Skin epidermis (tissue), 12 donors: ENCODE measurements around the gene TPBGL.

ENCODE experiments used
- H3K27ac ChIP-seq, 21 experiments: fragments of 200-600 bp; sonication (generic) in 11 of 21; one replicate each; pipeline ENCODE4 v1.5.0; 2020; ENCODE audit warnings: mild to moderate bottlenecking in 3 of 21, inconsistent platforms in 2 of 21, moderate library complexity in 2 of 21
- H3K4me3 ChIP-seq, 7 experiments: fragments of 200-600 bp; sonication (generic) in 2 of 7; one replicate each; pipeline ENCODE4 v1.5.0; 2020; ENCODE audit warnings: inconsistent platforms in 2 of 7, mild to moderate bottlenecking in 2 of 7, moderate library complexity in 1 of 7

The TPBGL gene

GRCh38 chr11:75280770-75281468 lies 40.3 kb downstream of the TPBGL start:
- Histone ChIP-seq H3K27ac (peak overlapping the region in 9 of 21 experiments; percentile 2 to 56 (median 41)), H3K4me3 (no peak overlapping the region)

DNA sequence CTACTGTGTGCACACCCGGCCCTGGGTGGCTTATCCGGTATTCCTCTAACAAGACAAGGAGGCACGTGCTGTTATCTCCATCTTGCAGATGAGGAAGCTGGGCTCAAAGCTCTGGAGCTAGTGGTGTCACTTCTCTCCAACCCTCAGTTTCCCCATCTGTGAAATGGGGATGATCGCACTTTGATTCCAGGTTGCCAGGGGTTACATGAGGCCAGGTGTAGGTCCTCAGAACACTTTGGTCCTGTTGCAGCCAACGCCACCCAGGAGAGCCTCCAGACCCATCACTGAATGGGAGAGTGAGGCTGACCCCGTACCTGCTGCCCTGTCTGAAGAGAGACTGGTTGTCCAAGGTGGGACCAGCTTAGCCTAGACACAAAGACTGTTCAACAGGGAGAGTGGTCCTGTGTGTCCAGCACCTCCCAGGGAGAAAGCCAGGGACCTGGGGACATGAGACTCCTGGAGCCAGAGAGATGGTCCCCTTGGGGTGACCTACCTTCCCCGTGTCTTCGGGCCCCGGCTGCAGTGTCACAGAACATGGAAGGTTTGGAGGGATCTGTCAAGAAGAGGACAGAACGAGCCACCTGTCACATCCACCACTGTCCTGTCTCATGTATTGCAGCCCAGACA lies 41.0 kb downstream of the TPBGL start:
- H3K27ac ChIP-seq = peak overlapping the region in 2 of 21 experiments; percentile 14 to 50
- H3K4me3 ChIP-seq = no peak overlapping the region

GRCh38 chr11:75283391-75283931 lies 42.9 kb downstream of the TPBGL start:
- no peak overlapping the region for H3K4me3 ChIP-seq
- H3K27ac ChIP-seq = no peak overlapping the region

DNA sequence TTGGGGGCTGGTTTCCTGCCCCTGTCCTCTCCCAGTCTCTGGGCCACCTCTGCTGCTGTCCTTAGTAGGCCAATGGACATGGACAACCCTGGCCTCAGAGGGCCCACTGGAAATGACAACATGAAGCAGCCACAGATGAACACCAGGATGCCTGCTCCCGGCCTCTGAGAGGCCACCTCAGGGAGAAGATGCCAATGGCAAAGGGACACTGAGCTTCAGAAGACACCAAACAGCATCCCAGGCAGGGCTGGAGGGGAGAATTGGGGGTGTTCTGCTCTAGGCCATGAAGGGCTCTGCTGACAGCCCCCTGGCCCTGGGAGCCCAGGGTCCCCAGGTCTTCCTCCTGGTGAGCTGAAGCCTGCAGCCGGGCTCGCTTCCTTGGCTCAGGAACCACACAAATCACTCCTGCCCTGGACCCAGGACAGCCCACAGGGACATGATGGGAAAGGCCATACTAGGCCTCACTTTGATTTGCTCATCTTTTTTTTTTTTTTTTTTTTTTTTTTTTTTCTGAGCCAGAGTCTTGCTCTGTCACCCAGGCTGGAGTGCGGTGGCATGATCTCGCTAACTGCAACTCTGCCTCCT lies 45.3 kb downstream of the TPBGL start:
- Histone ChIP-seq H3K4me3 (no peak overlapping the region), H3K27ac (no peak overlapping the region)

DNA sequence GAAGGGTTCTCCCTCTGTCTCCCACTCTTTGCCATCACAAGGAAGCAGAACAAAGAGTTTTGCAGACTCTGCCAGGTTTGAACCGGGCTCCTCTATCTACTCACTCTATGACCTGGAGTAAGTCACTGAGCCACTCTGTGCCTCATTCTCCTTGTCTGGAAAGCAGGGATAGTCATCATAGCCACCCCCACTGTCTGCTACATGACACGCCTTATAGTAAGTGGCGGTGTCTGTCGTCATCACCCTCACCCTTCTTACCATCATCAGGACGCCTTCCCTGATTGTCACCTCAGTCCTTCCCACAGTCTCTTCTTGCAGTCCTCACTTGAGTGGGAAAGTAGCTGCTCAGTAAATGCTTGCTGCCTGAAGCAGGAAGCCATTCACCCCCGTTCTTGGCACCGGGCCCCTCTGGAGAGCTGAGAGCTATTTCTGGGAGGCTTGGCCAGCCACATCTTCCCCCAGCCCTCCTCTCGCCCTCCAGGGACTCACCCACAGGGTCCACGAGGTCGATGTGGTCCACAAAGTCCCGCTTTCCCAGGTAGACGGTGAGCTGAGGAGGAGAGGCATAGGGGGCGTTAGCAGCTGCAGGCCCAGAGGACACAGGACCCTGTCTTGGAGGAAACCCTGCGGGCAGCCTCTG lies 46.4 kb downstream of the TPBGL start:
- Histone ChIP-seq H3K4me3 (no peak overlapping the region), H3K27ac (no peak overlapping the region)

DNA sequence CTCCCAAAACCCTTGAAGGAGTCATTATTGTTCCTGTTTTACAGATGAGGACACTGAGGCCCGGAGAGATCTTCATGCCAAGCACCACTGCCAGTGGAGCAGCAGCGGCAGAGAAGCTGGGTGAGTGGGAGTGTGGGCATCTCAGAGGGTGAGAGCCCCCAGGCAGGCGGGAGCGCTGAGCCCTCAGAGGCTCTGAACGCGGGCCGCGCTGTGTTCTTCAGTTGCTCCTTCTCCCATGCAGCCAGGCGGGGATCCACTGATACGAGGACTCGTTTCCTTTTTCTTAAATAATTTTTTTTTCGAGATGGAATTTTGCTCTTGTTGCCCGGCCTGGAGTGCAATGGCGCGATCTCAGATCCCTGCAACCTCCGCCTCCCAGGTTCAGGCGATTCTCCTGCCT lies 47.0 kb downstream of the TPBGL start:
- no peak overlapping the region for H3K27ac ChIP-seq
- H3K4me3 ChIP-seq = no peak overlapping the region

DNA sequence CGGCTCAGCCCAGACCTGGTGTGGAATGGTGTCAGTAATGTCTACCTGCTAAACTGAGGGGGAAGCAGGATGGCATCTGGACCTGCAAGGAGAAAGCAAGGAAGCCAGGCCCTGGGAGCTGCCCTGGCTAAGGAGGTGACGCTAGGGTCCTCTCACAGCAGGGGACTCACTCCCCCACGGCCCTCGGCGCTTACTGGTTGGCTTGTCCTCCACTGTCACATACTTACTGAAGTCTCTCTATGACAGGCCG lies 48.9 kb downstream of the TPBGL start:
- H3K4me3 ChIP-seq = no peak overlapping the region
- no peak overlapping the region for H3K27ac ChIP-seq

GRCh38 chr11:75289919-75290318 lies 49.3 kb downstream of the TPBGL start:
- Histone ChIP-seq H3K27ac (no peak overlapping the region), H3K4me3 (no peak overlapping the region)

- Histone ChIP-seq H3K27ac (no peak overlapping the region), H3K4me3 (no peak overlapping the region)
Measured at GRCh38 chr11:75291741-75292140, 51.2 kb downstream of the TPBGL start.

GRCh38 chr11:75292943-75293342 lies 52.4 kb downstream of the TPBGL start:
- no peak overlapping the region for H3K27ac ChIP-seq

More at GRCh38 chr11:75292943-75293342, 52.4 kb downstream of the TPBGL start:
- no peak overlapping the region for H3K4me3 ChIP-seq
